Ovary (tissue), 9 donors: ENCODE data around the gene KIAA0586. TPM values are rescaled to one million over a fixed set of nuclear protein-coding genes. Genes with fewer than 3 reads are reported as not detected.
"Not testable (repeated sequence)": the region's sequence is repeated elsewhere in the genome, so short reads cannot be mapped to it uniquely, and the experiment has no call there.

Experiments
- DNase-seq, 5 donors: peaks; one replicate each; pipeline ENCODE4 v3.0.0-alpha.2; 2019 to 2020
- H3K27ac ChIP-seq, 2 donors: fragments of 200-600 bp; one replicate each; pipeline versions ENCODE4 v1.5.1 to v1.8.0; 2019 to 2022
- H3K27me3 ChIP-seq: fragments of 200-600 bp; one replicate; pipeline ENCODE4 v1.8.0; 2022
- H3K36me3 ChIP-seq: fragments of 200-600 bp; sonication (generic); one replicate; pipeline ENCODE4 v1.5.1; 2019
- H3K4me1 ChIP-seq: one replicate; pipeline ENCODE4 v1.8.1; 2013; ENCODE audit warnings: mild to moderate bottlenecking, moderate library complexity; ENCODE audit not compliant: insufficient read depth
- H3K4me3 ChIP-seq: fragments of 200-600 bp; sonication (generic); one replicate; pipeline ENCODE4 v1.5.1; 2017
- H3K9me3 ChIP-seq, 2 donors: fragments of 200-600 bp in 1 of 2; sonication (generic) in 1 of 2; one replicate each; pipeline versions ENCODE4 v1.5.1 to v1.8.1; 2013 to 2019; ENCODE audit warnings: mild to moderate bottlenecking in 1 of 2, moderate library complexity in 1 of 2
- EP300 ChIP-seq: sonication (generic); formaldehyde crosslinking; IDR thresholded peaks from one replicate; pipeline ENCODE4 v1.6.1; 2017; ENCODE audit warnings: antibody characterized with exemption
- POLR2A ChIP-seq: fragments of 450-650 bp; IDR thresholded peaks from one replicate; pipeline ENCODE4 v1.6.1; 2017; ENCODE audit warnings: antibody characterized with exemption, mild to moderate bottlenecking, moderate library complexity
- WGBS, 3 donors: extraction: QIAGEN DNeasy Blood & Tissue Kit in 1 of 3; methylation state at CpG; one replicate each; pipeline versions ENCODE4 v1.1.5 to v1.1.7; 2013 to 2017; 5-methylcytosine and 5-hydroxymethylcytosine counted together
- intact Hi-C, 4 donors: fragments of 100-400 bp; cut with DNase I; formaldehyde crosslinking; loops; one replicate each; pipeline versions ENCODE4 v1.11.0 to v1.15.1; 2022 to 2023
- polyA plus RNA-seq, 2 donors: library from polyadenylated mRNA; stranded (reverse); fragments of 200-250 nt in 1 of 2; fragments of 350-450 nt in 1 of 2; fragmentation: Illumina TruSeq in 1 of 2; extraction: RNeasy Lipid Tissue Mini Kit (QIAGEN cat#74804) in 1 of 2; gene quantifications; one replicate each; pipeline ENCODE4 v1.2.3, GENCODE V29; 2013 to 2014
- total RNA-seq, 7 donors: library from RNA; depleted of rRNA in 2 of 7; stranded (reverse); fragments of >200 nt in 2 of 7; fragmentation: NEBNext Ultra II Directional in 3 of 7; extraction: Animal tissue kit (Norgen Biotek cat#: 25700) in 3 of 7; gene quantifications; one replicate each; pipeline versions ENCODE4 v1.1.0 to v1.2.4, GENCODE V29; 2016 to 2023
- TF ChIP-seq, protein P1 (sequence below), 3 donors: fragments of 450-650 bp in 2 of 3; fragments of 200-600 bp in 1 of 3; IDR thresholded peaks; one replicate each; pipeline versions ENCODE4 v1.5.1 to v1.8.0; 2016 to 2022; ENCODE audit warnings: antibody characterized with exemption in 3 of 3, mild to moderate bottlenecking in 1 of 3
- donor health status: DM: no; HTN: no; CAD: no; lungs with moderate emphysema.
- donor health status: DM: no; HTN: no; CAD: no.
- donor health status: Bipolar disorder and iron deficiency.
- donor health status: DM: yes; HTN: yes; CAD: no.
- donor health status: DM: no; HTN: no; CAD: no.
- donor health status: DM: yes; HTN: yes; CAD: no.

KIAA0586 gene
- total and polyA plus RNA-seq, 9 donors = 4.6 to 19.1 (median 13.7) TPM

DNA sequence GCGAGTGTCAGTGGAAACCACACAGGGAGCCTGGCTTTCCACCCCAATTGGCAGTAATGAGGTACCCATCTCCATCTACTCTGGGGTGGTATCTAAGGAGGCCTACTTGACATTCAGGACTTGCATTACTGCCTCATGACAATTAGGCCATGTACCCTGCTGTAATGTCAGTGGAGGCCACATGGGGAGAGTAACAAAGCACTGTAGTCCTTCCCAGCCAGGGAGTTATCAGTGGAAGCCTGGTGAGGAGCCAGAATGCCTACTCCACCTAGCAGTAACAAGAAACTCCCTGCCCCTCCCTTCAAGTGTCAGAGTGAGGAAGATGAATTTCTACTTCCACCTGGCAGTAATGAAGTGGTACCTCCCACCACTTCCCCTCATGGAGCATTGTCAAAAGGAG is 12.7 kb upstream of the KIAA0586 start:
- TF ChIP-seq POLR2A (no peak), EP300 (no peak)
- TF ChIP-seq, protein P1, sequence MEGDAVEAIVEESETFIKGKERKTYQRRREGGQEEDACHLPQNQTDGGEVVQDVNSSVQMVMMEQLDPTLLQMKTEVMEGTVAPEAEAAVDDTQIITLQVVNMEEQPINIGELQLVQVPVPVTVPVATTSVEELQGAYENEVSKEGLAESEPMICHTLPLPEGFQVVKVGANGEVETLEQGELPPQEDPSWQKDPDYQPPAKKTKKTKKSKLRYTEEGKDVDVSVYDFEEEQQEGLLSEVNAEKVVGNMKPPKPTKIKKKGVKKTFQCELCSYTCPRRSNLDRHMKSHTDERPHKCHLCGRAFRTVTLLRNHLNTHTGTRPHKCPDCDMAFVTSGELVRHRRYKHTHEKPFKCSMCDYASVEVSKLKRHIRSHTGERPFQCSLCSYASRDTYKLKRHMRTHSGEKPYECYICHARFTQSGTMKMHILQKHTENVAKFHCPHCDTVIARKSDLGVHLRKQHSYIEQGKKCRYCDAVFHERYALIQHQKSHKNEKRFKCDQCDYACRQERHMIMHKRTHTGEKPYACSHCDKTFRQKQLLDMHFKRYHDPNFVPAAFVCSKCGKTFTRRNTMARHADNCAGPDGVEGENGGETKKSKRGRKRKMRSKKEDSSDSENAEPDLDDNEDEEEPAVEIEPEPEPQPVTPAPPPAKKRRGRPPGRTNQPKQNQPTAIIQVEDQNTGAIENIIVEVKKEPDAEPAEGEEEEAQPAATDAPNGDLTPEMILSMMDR (IDR thresholded peaks at IDR 0.05) = no peak
- Histone ChIP-seq H3K27me3 (no peaks in the 10 kb centered on the region), H3K4me3 (no peak overlapping the region), H3K27ac (no peak overlapping the region), H3K36me3 (no peaks in the 10 kb centered on the region), H3K4me1 (no peaks in the 10 kb centered on the region), H3K9me3 (no peaks in the 10 kb centered on the region)
- WGBS, 3 donors = 95 to 100% (median 100%) methylated on average over 1 of the region's 1 CpG
- DNase-seq = no peak
- intact Hi-C loops = no loop called here

- WGBS, 3 donors = 95 to 97% (median 95%) methylated on average over 10 of the region's 10 CpGs
- H3K36me3 ChIP-seq = no peaks in the 10 kb centered on the region
- intact Hi-C loops = no loop called here
- DNase-seq = no peak
- no peaks in the 10 kb centered on the region for H3K27me3 ChIP-seq
- no peak overlapping the region for H3K27ac ChIP-seq
- H3K4me3 ChIP-seq = no peak overlapping the region
- no peaks in the 10 kb centered on the region for H3K4me1 ChIP-seq
- TF ChIP-seq, protein P1 (IDR thresholded peaks at IDR 0.05) = no peak
- TF ChIP-seq POLR2A (no peak), EP300 (no peak)
- H3K9me3 ChIP-seq = no peaks in the 10 kb centered on the region
These were observed 11.6 kb upstream of the KIAA0586 start for GRCh38 chr14:58415636-58416547.

DNA sequence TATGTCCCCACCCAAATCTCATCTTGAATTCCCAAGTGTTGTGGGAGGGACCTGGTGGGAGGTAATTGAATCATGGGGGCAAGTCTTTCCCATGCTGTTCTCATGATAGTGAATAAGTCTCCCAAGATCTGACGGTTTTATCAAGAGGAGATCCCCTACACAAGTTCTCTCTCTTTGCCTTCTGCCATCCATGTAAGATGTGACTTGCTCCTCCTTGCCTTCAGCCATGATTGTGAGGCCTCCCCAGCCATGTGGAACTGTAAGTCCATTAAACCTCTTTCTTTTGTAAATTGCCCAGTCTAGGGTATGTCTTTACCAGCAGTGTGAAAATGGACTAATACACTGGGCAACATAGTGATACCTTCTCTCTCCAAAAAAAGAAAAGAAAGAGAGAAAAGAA is 10.6 kb upstream of the KIAA0586 start:
- intact Hi-C loops, DNase-seq: not testable (repeated sequence)

DNA sequence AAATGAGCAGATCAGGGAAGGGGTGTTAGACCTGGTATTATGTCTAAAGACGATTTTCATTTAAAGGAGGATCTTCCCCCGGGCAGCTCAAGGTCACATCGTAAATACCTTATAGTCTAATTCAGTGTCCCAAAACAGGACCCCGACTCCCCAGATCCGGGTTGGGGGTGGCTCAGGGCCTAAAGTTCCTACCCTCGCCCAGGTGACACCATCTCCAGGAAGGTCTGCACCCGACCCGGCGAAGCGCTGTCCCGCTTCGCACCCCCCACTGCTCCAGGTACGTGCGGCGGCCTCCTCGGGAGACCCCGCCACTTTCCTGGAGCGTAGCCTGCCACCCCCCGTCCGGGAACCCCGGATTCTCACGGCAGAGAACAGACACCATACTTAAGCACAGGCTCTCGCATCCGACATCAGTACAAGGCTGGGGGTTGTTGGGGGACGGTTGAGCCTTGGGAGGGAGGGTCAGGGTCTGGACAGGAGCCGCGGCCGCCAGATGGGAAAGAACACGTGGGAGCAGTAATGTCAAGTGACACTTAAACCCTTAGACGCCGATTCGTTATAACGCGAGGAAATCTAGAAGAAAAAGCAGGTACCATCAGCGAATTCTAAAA is 744 bp upstream of the KIAA0586 start:
- Histone ChIP-seq H3K9me3 (no peaks in the 10 kb centered on the region), H3K4me1 (peaks cover 1% of the 10 kb centered on the region), H3K4me3 (peak overlapping the region; percentile 67), H3K36me3 (no peaks in the 10 kb centered on the region), H3K27ac (peak overlapping the region; percentile 72 to 81), H3K27me3 (no peaks in the 10 kb centered on the region)
- TF ChIP-seq, protein P1 (IDR thresholded peaks at IDR 0.05) = no peak
- TF ChIP-seq POLR2A (no peak), EP300 (no peak)
- WGBS, 3 donors = 0% methylated on average over 31 to 35 of the region's 35 CpGs
- intact Hi-C loops = loop anchor here in 1 of 4 donors (5.0 kb wide), 1 partner anchor 184 kb away; the partner anchor contains the start of gene PSMA3
- peak; percentile 64 to 79 (median 73) for DNase-seq

More for the DNA sequence above, 10.6 kb upstream of the KIAA0586 start:
- H3K27ac ChIP-seq, H3K4me1 ChIP-seq, H3K9me3 ChIP-seq, H3K36me3 ChIP-seq, H3K4me3 ChIP-seq, H3K27me3 ChIP-seq: not testable (repeated sequence)
- WGBS, 3 donors = 88 to 100% (median 89%) methylated on average over 1 of the region's 1 CpG
